Neural progenitor cell (in vitro differentiated cells): Measurements from ENCODE around the gene WDR64. TPM values are rescaled to one million over a fixed set of nuclear protein-coding genes. Genes with fewer than 3 reads are reported as not detected.

ENCODE experiments used
- DNase-seq: peaks from one replicate; pipeline ENCODE4 v3.0.0-alpha.2; 2016; ENCODE audit warnings: low spot score
- H2AFZ ChIP-seq: fragments of 200-600 bp; sonication (generic); replicated peaks from 2 replicates; pipeline ENCODE4 v1.6.1; 2016; ENCODE audit warnings: antibody characterized with exemption
- H3F3A ChIP-seq: fragments of 200-600 bp; sonication (generic); 2 replicates; pipeline ENCODE4 v1.6.1; 2016; ENCODE audit warnings: antibody characterized with exemption, low read depth
- H3K27ac ChIP-seq: fragments of 200-600 bp; sonication (generic); 2 replicates; pipeline ENCODE4 v1.5.1; 2016; ENCODE audit warnings: mild to moderate bottlenecking
- H3K27me3 ChIP-seq: fragments of 200-600 bp; sonication (generic); 2 replicates; pipeline ENCODE4 v1.6.1; 2016; ENCODE audit warnings: mild to moderate bottlenecking, moderate library complexity
- H3K36me3 ChIP-seq: fragments of 200-600 bp; sonication (generic); 2 replicates; pipeline ENCODE4 v1.5.1; 2016
- H3K4me1 ChIP-seq: fragments of 200-600 bp; sonication (generic); 2 replicates; pipeline ENCODE4 v1.6.1; 2016; ENCODE audit warnings: mixed run types
- H3K4me2 ChIP-seq: fragments of 200-600 bp; sonication (generic); 2 replicates; pipeline ENCODE4 v1.6.1; 2016
- H3K4me3 ChIP-seq: fragments of 200-600 bp; sonication (generic); 2 replicates; pipeline ENCODE4 v1.5.1; 2016
- H3K79me2 ChIP-seq: fragments of 200-600 bp; sonication (generic); 2 replicates; pipeline ENCODE4 v1.6.1; 2016; ENCODE audit warnings: low read depth
- H3K9ac ChIP-seq: fragments of 200-600 bp; sonication (generic); 2 replicates; pipeline ENCODE4 v1.6.1; 2016
- H3K9me3 ChIP-seq: fragments of 200-600 bp; sonication (generic); 2 replicates; pipeline ENCODE4 v1.5.1; 2016; ENCODE audit warnings: low read depth
- H4K20me1 ChIP-seq: fragments of 200-600 bp; sonication (generic); 2 replicates; pipeline ENCODE4 v1.6.1; 2016; ENCODE audit warnings: low read depth
- H3K27ac Mint-ChIP-seq: 3 replicates; pipeline ENCODE4 v1.8.0; 2021; ENCODE audit warnings: mixed read lengths
- H3K27me3 Mint-ChIP-seq: 2 replicates; pipeline ENCODE4 v1.8.0; 2022; ENCODE audit warnings: low read depth, mild to moderate bottlenecking, inconsistent platforms, moderate library complexity, mixed read lengths; ENCODE audit not compliant: insufficient read depth
- H3K36me3 Mint-ChIP-seq: 3 replicates; pipeline ENCODE4 v1.8.0; 2021; ENCODE audit warnings: mixed read lengths
- H3K4me1 Mint-ChIP-seq: 3 replicates; pipeline ENCODE4 v1.8.0; 2021; ENCODE audit warnings: mixed read lengths
- H3K4me3 Mint-ChIP-seq: 3 replicates; pipeline ENCODE4 v1.8.0; 2021; ENCODE audit warnings: mild to moderate bottlenecking, moderate library complexity, mixed read lengths
- H3K9me3 Mint-ChIP-seq: 3 replicates; pipeline ENCODE4 v1.8.0; 2020; ENCODE audit warnings: mixed read lengths
- EZH2 ChIP-seq: fragments of 200-600 bp; sonication (generic); IDR thresholded peaks from 2 replicates; pipeline ENCODE4 v1.6.1; 2017; ENCODE audit warnings: antibody characterized with exemption, mild to moderate bottlenecking, moderate library complexity
- EZH2phosphoT487 ChIP-seq: fragments of 200-600 bp; sonication (generic); IDR thresholded peaks from 2 replicates; pipeline ENCODE4 v1.6.1; 2017; ENCODE audit warnings: antibody characterized with exemption
- total RNA-seq: library from RNA; depleted of rRNA; stranded (reverse); fragments of >200 nt; gene quantifications from 2 replicates; pipeline ENCODE4 v1.2.3, GENCODE V29; 2015; ENCODE audit warnings: low replicate concordance
- TF ChIP-seq, protein P1 (sequence below): fragments of 200-600 bp; sonication (generic); IDR thresholded peaks from 2 replicates; pipeline ENCODE4 v1.5.1; 2017; ENCODE audit warnings: antibody characterized with exemption, mild to moderate bottlenecking

Gene WDR64
- total RNA-seq, 1 donor from 2014 or later = not detected

- H4K20me1 ChIP-seq = peaks cover 15% of the 10 kb centered on the region
- H3K4me1 ChIP-seq = peaks cover 6% of the 10 kb centered on the region
- Mint-ChIP-seq H3K4me1 (no peaks in the 10 kb centered on the region), H3K4me3 (no peak overlapping the region), H3K27me3 (no peaks in the 10 kb centered on the region), H3K9me3 (no peaks in the 10 kb centered on the region), H3K36me3 (peaks cover 27% of the 10 kb centered on the region), H3K27ac (no peak overlapping the region)
- H3K4me2 ChIP-seq = no peak overlapping the region
- DNase-seq = no peak
- TF ChIP-seq EZH2phosphoT487 (no peak), EZH2 (no peak)
- TF ChIP-seq, protein P1, sequence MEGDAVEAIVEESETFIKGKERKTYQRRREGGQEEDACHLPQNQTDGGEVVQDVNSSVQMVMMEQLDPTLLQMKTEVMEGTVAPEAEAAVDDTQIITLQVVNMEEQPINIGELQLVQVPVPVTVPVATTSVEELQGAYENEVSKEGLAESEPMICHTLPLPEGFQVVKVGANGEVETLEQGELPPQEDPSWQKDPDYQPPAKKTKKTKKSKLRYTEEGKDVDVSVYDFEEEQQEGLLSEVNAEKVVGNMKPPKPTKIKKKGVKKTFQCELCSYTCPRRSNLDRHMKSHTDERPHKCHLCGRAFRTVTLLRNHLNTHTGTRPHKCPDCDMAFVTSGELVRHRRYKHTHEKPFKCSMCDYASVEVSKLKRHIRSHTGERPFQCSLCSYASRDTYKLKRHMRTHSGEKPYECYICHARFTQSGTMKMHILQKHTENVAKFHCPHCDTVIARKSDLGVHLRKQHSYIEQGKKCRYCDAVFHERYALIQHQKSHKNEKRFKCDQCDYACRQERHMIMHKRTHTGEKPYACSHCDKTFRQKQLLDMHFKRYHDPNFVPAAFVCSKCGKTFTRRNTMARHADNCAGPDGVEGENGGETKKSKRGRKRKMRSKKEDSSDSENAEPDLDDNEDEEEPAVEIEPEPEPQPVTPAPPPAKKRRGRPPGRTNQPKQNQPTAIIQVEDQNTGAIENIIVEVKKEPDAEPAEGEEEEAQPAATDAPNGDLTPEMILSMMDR = no peak
- H3K27ac ChIP-seq = no peak overlapping the region
- no peaks in the 10 kb centered on the region for H3K36me3 ChIP-seq
- no peaks in the 10 kb centered on the region for H3K9me3 ChIP-seq
- no peaks in the 10 kb centered on the region for H3K27me3 ChIP-seq
- H3K79me2 ChIP-seq = no peaks in the 10 kb centered on the region
- no peak overlapping the region for H3K9ac ChIP-seq
- no peak overlapping the region for H3K4me3 ChIP-seq
- H2AFZ ChIP-seq = no peak overlapping the region
- no peaks in the 10 kb centered on the region for H3F3A ChIP-seq
These were observed 45.5 kb upstream of the WDR64 start for GRCh38 chr1:241606544-241606943.

GRCh38 chr1:241607497-241607896 lies 44.6 kb upstream of the WDR64 start:
- TF ChIP-seq, protein P1 = no peak
- TF ChIP-seq EZH2phosphoT487 (no peak), EZH2 (no peak)

DNA sequence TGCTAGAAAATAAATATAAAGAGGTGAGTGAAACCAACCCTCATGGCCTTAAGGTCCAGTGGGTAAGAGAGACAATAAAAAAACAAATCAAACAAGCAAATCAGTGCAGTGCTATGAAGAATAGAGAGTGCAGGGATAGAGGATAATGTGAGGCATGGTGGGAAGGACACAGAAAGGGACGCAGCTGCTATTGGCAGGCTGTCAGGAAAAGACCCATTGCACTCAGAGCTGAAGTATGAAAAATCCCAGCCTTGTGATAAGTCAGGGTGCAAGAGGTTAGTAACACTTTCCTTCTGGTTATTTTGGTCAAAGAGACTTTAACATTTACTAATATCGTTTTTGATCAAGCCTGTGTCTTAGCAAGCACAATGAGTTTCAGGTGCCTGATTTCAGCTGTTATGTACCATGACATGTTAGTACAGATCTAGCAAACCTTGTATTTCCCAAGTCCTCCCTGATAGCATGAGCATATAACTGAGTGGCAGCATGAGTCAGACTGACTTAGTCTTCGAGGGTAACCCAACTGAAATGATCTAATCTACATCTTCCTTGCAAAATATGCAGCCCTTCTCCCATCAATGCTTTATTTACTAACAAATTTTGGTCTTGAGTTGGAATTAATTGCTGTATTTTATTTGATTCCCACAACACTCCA lies 43.6 kb upstream of the WDR64 start:
- H3K4me2 ChIP-seq = no peak overlapping the region
- TF ChIP-seq EZH2phosphoT487 (no peak), EZH2 (no peak)
- TF ChIP-seq, protein P1 = no peak
- H3K27ac Mint-ChIP-seq = no peak overlapping the region

More at GRCh38 chr1:241607497-241607896, 44.6 kb upstream of the WDR64 start:
- DNase-seq = no peak
- Histone ChIP-seq H3K9me3 (no peaks in the 10 kb centered on the region), H3K4me1 (peaks cover 6% of the 10 kb centered on the region), H3K79me2 (no peaks in the 10 kb centered on the region), H3K36me3 (no peaks in the 10 kb centered on the region), H3K9ac (no peak overlapping the region), H3K27me3 (no peaks in the 10 kb centered on the region), H3F3A (no peaks in the 10 kb centered on the region), H4K20me1 (peaks cover 15% of the 10 kb centered on the region), H3K4me2 (no peak overlapping the region), H3K27ac (no peak overlapping the region), H3K4me3 (no peak overlapping the region), H2AFZ (no peak overlapping the region)
- H3K9me3 Mint-ChIP-seq = no peaks in the 10 kb centered on the region
- H3K27me3 Mint-ChIP-seq = no peaks in the 10 kb centered on the region
- no peaks in the 10 kb centered on the region for H3K4me1 Mint-ChIP-seq
- H3K36me3 Mint-ChIP-seq = peaks cover 19% of the 10 kb centered on the region
- no peak overlapping the region for H3K27ac Mint-ChIP-seq
- no peak overlapping the region for H3K4me3 Mint-ChIP-seq

More for the DNA sequence above, 43.6 kb upstream of the WDR64 start:
- Histone ChIP-seq H3K27me3 (no peaks in the 10 kb centered on the region), H3K9me3 (no peaks in the 10 kb centered on the region), H2AFZ (no peak overlapping the region), H4K20me1 (peaks cover 15% of the 10 kb centered on the region), H3K4me1 (no peaks in the 10 kb centered on the region), H3K4me3 (no peak overlapping the region), H3F3A (no peaks in the 10 kb centered on the region), H3K79me2 (no peaks in the 10 kb centered on the region), H3K27ac (no peak overlapping the region), H3K36me3 (no peaks in the 10 kb centered on the region), H3K9ac (no peak overlapping the region)
- H3K9me3 Mint-ChIP-seq = no peaks in the 10 kb centered on the region
- H3K36me3 Mint-ChIP-seq = peaks cover 13% of the 10 kb centered on the region
- DNase-seq = no peak
- H3K4me3 Mint-ChIP-seq = no peak overlapping the region
- peaks cover 3% of the 10 kb centered on the region for H3K4me1 Mint-ChIP-seq
- H3K27me3 Mint-ChIP-seq = no peaks in the 10 kb centered on the region
